Ishikawa (cell line): ENCODE results near the gene MYO7A.

Experiments
- CEBPB ChIP-seq: IDR thresholded peaks from 2 replicates; pipeline ENCODE4 v1.6.1; 2012
- CREB1 ChIP-seq: IDR thresholded peaks from 2 replicates; pipeline ENCODE4 v1.6.1; 2012; ENCODE audit warnings: low read depth
- EGR1 ChIP-seq: IDR thresholded peaks from 2 replicates; pipeline ENCODE4 v1.6.1; 2012
- EP300 ChIP-seq: IDR thresholded peaks from 2 replicates; pipeline ENCODE4 v1.6.1; 2012; ENCODE audit warnings: borderline replicate concordance
- FOXM1 ChIP-seq: IDR thresholded peaks from 2 replicates; pipeline ENCODE4 v1.6.1; 2012; ENCODE audit warnings: low read depth, borderline replicate concordance
- MAX ChIP-seq: IDR thresholded peaks from 2 replicates; pipeline ENCODE4 v1.6.1; 2012
- NFIC ChIP-seq: IDR thresholded peaks from 2 replicates; pipeline ENCODE4 v1.6.1; 2012
- RAD21 ChIP-seq: IDR thresholded peaks from 2 replicates; pipeline ENCODE4 v1.6.1; 2012; ENCODE audit warnings: low read depth
- REST ChIP-seq: IDR thresholded peaks from 2 replicates; pipeline ENCODE4 v1.6.1; 2012; ENCODE audit warnings: low read depth, mild to moderate bottlenecking
- TAF1 ChIP-seq: IDR thresholded peaks from 2 replicates; pipeline ENCODE4 v1.6.1; 2012; ENCODE audit warnings: low read depth, mild to moderate bottlenecking
- TCF12 ChIP-seq: IDR thresholded peaks from 2 replicates; pipeline ENCODE4 v1.6.1; 2012; ENCODE audit warnings: low read depth
- TEAD4 ChIP-seq: IDR thresholded peaks from 2 replicates; pipeline ENCODE4 v1.6.1; 2012
- USF1 ChIP-seq: IDR thresholded peaks from 2 replicates; pipeline ENCODE4 v1.6.1; 2012
- YY1 ChIP-seq: IDR thresholded peaks from 2 replicates; pipeline ENCODE4 v1.6.1; 2012; ENCODE audit warnings: low read depth
- ZBTB7A ChIP-seq: IDR thresholded peaks from 2 replicates; pipeline ENCODE4 v1.6.1; 2012; ENCODE audit warnings: low read depth

Gene MYO7A

GRCh38 chr11:77127920-77128691, at the start of gene MYO7A:
Gene MYO7A (plus strand): TSS chr11:77128246. CDS start chr11:77130635, 2,389 bp downstream.
- TF ChIP-seq REST (peak; percentile 49; the same call in 1 of the 2 replicates), ZBTB7A (peak; percentile 13; the same call in 1 of the 2 replicates), CREB1 (no peak), NFIC (no peak)

- TF ChIP-seq USF1, result no peak
- TF ChIP-seq MAX, result no peak
- no peak for TF ChIP-seq EGR1
- TF ChIP-seq CREB1, result no peak
- TF ChIP-seq TEAD4, result no peak
- TF ChIP-seq EP300, result no peak
- TF ChIP-seq YY1, result no peak
- TF ChIP-seq TCF12, result no peak
- no peak for TF ChIP-seq RAD21
- no peak for TF ChIP-seq NFIC
Observed at GRCh38 chr11:77079666-77080065, 48.4 kb upstream of the MYO7A start.

- TF ChIP-seq CEBPB, result no peak
- no peak for TF ChIP-seq TCF12
Observed at GRCh38 chr11:77080643-77081210, 47.3 kb upstream of the MYO7A start.

- TF ChIP-seq CREB1 (no peak), MAX (no peak), USF1 (no peak), RAD21 (no peak), CEBPB (no peak), TCF12 (no peak), EGR1 (no peak), FOXM1 (no peak), NFIC (no peak), TEAD4 (no peak), EP300 (no peak), TAF1 (no peak), YY1 (no peak), REST (no peak), ZBTB7A (no peak)
Observed at GRCh38 chr11:77081381-77081851, 46.6 kb upstream of the MYO7A start.

- TF ChIP-seq TCF12 (no peak), NFIC (no peak), TAF1 (no peak), REST (no peak), ZBTB7A (no peak), RAD21 (no peak), FOXM1 (no peak), CREB1 (no peak), EGR1 (no peak)
Observed at GRCh38 chr11:77081976-77082836, 45.8 kb upstream of the MYO7A start.
